IPS-NIHi7 (cell line): Measurements from ENCODE around the gene ELL2.
"Not testable (repeated sequence)": the region's sequence is repeated elsewhere in the genome, so short reads cannot be mapped to it uniquely, and the experiment has no call there.

Source experiments
- DNase-seq: peaks from one replicate; pipeline ENCODE4 v3.0.0; 2012; ENCODE audit warnings: mixed read lengths; ENCODE audit errors: extremely low spot score

The ELL2 gene

GRCh38 chr5:95838001-95838520 is 123.6 kb downstream of the ELL2 start:
- DNase-seq: no peak

GRCh38 chr5:95837492-95837891 is 124.2 kb downstream of the ELL2 start:
- no peak for DNase-seq

GRCh38 chr5:95836971-95837370 is 124.7 kb downstream of the ELL2 start:
- not testable (repeated sequence) for DNase-seq

GRCh38 chr5:95836544-95836943 is 125.1 kb downstream of the ELL2 start:
- DNase-seq: no peak

- no peak for DNase-seq
These were observed 125.8 kb downstream of the ELL2 start for GRCh38 chr5:95835682-95836385.
